IPS-NIHi7 (cell line): Measurements from ENCODE around the gene SLC45A1.

ENCODE experiments used
- DNase-seq: peaks from one replicate; pipeline ENCODE4 v3.0.0; 2012; ENCODE audit warnings: mixed read lengths; ENCODE audit errors: extremely low spot score

Gene SLC45A1

DNA sequence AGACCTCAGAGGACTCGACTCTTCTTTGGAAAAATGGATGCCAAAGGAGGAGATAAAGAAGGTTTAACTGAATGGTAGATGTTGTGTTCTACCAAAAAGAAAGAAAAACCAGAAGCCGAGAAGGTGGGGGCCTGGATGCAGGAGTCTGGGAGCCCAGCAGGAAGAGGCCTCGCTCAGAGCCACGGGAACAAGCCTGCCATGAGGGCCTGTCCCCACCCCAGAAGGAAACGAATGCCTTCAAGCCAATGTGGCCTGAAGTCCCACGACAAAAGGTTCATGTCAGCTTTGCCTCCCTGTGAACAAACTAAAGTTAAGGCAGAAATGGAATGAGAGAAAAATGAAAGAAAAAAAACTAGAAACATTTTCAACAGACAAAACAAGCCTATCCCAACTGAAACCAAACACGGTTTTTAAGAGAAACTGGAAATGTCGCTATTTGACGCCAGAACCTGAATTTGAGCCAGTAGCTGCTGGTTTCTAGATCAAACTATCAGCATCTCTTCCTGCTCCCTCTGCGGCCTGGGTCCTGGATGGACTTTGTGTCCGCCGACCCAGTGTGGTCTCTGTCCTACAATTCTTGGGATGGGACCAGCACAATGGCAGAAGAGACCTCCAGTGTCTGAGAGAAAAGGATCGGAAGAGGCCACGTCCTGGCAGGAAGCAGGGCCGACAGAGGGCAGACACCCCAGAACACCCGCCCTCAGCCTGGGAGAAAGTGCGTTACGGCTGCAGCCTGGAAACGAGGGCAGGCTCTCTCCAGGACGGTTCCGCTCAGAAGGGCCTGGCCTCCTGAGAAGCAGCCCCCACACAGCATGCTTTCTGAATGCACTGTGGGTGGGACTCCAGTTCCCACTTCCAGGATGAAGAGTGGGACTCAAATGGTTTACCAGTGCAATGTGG lies 35.2 kb downstream of the SLC45A1 start:
- DNase-seq = no peak

DNA sequence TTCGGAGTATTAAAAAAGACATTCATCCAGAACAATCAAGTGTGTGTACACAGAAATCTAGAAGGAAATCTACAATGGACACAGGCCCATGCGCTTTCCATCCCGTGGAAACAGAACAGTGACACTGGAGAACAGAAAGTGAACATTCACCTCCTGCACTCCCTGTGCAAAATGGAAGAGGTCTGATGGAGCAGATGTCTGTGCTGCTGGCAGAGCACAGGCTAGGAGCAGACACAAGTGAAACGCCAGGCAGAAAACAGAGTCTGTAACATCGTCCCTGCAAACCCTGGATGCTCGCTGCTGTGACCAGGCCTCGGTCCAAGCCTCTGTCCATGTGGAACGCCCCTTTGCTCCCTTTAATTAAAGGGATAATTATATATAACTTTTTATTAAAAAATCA lies 36.1 kb downstream of the SLC45A1 start:
- DNase-seq = no peak

DNA sequence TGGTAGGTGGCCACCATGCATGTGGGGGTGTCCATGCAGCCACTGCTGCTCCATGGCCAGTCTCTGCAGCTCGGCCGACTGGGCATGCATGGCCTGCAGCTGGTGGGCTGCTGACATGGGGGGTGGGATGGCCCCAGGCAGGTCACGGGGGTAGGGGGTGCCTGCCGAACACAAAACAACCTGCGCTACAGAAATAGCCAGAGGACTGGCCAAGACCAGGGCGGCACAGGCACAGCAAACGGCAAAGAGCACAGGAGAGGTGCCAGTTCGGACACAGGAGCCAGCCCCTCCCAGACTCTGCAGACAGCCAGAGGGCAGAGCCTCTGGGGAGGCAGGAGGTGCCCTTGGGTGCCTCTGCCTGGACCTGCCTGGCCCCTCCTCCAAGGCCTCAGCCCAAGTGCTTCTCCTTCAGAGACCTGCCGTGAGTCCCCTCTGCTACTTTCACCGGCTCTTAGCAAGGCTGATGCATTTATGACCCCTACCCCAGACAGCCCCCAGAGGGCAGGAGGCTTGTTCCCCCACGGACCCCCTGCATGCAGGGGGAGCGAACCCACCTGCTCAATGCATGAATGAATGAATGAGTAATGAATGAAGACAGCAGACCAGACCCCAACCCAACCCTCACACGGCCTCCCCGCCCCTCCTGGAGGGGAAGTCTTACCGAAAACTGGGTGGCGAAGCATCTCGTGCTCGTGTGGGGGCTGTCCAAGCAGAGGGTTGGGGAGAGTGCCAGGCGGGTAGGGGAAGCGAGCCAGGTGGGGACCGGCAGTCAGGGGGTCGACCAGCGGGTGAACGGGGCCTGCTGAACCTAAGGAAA lies 37.7 kb downstream of the SLC45A1 start:
- DNase-seq = no peak

DNA sequence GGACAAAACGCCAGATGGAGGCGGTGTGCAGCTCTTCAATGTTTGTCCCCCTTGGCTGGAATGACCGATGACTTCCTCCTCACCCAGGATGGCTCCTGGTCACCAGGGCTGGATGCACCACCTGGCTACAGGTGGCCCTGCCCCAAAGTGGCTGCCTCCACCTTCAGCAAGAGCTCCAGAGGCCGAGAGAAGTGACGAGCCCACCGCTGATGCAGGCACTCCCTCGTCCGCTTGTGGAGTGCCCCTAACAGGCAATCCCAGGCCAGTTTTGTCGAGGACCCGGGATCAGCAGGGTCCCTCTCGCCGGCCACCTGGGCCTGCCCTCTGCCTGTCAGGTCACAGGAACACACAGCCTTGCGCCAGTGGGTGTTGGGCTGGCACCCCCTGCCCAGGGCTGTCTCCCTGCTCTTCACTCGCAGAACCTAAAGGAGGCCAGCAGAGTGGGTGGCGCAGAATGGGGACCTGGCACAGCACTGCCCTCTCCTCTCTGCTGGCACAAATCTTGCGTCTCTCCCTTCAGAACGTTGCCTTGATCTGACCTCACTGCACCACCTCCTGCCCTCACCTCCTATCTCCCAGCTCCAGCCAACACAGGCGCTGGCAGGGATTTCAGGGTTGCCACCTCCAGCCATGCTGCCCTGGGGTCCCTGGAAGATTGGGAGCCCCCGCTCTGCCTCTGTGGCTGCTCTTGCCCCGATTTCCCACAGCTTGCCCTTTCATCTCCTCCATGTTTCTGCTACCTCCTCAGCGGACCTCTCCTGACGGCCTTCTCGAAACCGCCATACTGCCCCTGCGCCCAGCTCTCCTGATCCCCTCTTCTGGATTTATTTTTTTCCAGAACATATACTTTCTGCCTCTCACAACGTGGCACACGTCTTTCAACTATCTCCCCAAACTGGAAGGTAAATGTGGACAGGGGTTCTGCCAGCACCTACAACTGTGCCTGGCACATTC lies 38.6 kb downstream of the SLC45A1 start:
- no peak for DNase-seq

DNA sequence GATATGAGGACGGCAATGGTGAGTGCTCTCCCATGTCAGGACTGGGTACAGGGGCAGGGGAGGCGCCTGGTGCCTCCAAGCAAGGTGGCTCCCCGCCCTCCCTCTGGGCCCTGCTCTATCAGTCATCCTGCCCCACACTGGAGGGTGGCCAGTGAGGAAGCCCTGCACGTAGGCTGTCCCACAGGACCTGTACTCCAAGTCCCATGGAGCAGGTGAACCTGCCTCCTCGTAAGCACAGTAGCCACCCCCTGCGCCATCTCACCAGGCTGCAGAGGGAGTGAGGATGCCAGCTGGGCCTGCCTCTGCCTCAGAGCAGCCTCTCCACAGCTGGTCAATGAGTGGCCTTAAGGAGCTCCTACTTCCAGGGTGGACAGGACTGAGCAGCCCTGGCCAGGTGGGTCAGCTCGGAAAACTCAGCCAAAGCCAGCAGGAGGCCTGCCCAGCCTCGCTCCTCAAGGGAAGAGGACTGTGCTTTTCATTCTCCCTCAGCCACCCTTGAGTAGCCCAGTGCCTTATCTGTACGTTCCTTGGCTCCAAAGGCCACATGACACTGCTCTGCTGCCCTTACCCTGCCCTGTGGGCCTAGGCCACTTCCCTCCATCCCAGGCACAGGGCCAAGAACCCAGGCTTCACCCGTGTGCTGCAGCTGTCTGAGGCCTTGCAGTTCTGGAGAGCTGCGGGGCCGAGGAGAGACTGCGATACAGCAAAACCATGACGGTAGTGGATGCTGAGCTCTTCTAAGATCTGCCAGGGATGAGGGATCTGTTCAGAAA lies 39.6 kb downstream of the SLC45A1 start:
- no peak for DNase-seq

DNA sequence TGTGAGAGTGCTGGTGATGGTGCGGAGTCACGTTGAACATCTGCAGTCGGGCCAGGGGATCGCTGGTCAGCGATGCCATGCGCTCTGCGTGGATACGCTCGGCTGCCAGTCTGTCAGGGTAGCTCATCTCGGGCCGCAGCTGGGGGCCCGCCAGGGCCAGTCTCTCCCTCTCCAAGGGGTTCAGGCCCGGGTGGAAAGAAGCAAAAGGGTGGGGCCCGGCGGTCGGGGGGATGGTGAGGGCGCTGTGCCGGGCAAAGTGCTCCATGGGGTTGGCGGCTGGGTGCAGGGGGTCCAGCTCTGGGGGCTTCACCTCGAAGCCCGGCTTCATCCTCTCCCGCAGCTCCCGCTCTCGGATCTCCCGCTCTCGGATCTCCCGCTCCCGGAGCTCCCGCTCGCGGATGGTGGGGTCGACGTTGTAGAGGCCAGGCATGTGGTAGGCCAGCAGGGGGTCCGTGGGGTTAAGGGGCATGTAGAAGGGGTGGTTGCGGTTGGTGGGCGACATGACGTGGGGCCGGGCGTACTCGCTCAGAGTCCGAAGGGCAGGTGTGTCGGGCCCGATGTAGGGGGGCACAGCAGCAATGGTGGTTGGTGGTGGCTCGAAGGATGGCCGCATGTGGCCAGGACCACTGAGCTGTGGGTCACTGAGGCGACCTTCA lies 40.5 kb downstream of the SLC45A1 start:
- no peak for DNase-seq

DNA sequence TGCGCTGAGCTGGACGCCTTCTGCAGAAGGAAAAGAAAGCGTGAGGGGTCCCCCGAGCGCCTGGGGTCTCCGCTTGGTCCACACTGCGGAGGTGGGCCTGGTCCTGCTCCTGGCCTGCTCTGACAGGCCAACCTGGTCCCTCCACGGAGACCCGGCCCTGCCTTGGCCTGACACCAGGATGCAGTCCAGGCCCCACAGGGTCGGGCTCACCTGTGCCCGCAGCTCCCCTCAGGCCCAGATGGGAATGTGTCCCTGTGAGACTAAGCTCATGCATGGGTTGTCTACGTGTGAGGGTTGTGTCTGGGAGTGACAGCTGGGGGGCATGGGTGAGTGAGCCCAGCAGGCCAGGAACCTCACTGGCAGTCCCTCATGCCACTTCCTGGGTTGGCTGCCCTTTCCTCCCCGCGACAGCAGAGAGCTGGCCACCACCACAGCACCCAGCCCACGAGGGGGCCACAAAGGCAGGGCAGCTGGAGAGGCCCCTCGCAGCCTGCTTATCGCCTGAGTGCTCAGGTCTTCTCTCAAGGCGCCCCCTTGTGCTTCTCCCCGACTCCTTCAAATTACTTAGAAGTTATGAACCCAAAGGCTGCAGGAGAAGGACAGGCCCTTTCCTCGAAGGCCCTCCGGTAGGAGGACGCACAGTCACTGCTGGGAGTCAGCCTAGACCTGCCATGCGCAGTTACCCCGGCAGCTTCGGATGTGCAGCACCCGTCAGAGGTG lies 41.1 kb downstream of the SLC45A1 start:
- no peak for DNase-seq

DNA sequence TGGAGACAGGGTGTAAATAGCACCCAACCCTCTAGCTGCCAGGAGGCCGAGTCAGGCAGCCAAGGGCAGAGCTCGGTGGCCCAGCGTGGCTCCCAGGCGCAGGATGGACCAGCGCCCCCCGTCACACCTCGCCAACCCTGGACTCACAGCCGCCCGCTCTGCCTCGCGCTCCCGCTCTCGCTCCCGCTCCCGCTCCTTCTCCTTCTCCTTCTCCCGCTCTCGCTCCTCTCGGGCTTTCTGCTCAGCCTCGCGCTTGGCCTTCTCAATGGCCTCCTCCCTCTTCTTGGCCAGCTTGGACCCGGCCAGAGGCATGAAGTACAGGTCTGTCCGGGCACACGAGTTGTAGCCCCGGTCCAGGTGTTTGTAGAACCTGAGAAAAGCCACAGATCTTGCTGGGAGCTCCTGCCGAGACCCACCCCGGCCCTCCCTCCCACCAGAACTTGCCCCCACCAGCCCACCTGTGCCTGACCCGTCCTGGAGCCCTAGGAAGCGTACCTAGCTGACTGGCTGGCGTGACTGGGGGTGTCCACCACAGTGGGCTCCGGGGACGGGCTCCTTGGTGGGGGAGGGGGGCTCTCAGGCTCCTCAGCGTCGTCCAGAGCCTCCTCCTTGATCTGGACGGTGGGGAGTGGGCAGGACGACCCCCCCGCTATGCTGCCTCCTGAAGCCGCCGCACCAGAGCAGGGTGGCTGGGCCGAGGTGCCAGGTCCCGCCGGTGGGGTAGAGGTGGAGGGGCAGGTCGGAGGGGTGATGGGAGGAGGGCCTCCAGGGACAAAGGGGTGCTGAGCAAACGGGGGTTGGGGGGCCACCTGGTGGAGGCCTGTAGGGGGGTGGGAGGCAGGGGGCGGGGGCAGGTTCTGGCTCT lies 41.9 kb downstream of the SLC45A1 start:
- DNase-seq = no peak

DNA sequence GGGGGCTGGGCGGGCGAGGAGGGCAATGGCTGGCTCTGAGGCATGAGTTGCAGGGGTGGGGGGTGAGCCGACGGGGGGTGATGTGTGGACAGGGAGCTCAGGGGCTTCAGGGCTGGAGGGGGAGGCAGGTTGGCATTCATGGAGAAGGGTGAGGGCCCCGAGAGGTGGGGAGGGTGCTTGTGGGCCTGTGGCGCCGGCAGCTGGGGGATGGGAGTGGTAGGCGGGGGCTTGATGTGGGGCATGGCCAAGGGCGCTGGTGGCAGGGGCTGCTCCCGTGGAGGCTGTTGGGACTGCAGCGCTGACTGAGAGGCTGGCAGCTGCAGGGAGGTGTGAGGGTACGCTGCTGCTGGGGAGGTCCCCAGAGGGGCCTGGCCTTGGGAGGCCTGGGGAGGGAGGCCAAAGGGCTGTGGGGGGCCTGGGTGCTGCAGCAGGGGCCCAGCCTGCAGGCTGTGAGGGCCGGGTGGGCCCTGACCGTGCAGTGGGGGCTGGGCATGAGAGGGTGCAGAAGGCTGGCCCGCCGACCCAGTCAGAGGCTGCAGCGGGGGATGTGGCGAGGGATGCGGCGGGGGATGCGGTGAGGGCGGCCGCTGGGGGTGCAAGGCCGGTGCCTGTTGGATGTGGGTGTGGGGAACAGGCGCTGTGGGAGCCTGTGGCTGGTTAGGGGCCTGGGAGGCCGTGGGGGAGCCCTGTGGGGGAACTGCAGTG lies 42.7 kb downstream of the SLC45A1 start:
- no peak for DNase-seq

DNA sequence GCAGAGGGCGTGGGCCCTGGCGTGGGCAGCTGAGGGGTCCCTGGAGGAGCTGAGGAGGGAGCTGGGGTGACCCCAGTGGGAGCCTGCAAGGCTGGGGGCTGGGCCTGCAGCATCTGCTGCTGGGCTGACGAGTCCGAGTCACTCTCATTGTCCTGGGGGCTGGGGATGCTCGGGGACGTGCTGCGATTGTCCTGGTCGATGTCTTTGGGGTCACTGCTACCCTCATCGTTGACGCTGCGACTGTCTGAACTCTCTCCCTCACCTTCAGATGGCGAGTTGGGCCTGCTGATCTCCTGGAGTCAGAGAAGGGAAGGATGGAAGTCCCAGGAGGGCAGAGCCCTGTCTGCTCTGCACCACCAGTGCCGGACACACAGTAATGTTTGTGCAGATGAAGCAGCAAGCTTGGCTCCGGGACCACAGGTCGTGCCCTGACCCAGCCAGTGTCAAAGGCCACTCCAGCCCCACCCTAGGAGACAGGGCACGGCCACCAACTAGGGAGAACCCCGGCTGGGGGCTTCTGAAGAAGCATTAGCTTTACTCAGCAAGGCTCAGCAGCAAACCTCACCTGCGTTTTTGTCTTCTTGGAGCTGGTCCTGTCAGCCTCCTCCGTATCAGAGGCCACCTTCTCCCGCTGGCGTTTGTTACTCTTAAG lies 43.4 kb downstream of the SLC45A1 start:
- no peak for DNase-seq

DNA sequence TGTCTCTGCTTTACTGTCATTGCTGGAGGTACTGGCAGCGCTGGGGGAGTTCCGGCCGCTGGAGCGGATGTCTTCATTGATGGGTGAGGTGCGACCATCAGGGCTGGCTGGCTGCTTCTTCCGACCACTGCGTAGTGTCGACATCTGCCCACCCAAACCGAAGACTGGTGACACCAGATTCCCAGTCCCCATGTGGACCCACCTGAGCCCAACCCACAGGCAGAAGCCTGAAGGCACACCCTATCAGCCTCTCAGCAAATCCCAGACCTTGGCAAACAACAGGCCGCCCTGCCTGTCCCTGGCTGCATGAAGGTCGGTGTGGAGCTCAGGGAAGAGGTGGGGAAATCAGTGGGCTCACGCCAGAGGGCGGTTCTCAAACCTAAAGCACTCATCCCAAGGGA lies 44.8 kb downstream of the SLC45A1 start:
- no peak for DNase-seq

DNA sequence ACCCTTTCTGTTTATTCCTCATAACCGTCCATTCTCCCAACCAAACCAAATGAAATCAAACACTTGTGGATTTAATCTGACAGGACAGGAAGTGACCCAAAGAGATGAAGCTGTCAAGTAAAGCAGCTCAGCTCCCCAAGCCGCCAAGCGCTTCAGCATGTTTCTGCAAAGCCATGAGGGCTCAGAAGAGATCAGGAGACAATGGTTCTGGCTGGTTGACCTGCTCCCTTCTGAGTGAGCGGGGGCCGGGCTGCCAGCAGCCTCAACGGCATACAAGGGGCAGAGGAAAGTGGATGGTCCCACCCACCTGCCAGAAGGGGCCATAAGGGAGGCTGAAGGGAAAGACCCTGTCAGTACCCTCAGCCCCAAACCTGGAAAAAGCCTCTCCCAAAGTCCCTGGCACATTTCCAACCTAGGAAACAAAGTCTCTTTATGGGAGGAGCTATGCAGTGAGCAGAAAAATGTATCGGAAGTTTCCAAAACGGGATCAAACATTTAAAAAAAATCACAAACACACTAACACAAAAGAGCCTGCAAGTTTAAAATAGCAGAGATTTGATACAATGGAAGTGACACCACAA lies 45.4 kb downstream of the SLC45A1 start:
- DNase-seq = no peak

DNA sequence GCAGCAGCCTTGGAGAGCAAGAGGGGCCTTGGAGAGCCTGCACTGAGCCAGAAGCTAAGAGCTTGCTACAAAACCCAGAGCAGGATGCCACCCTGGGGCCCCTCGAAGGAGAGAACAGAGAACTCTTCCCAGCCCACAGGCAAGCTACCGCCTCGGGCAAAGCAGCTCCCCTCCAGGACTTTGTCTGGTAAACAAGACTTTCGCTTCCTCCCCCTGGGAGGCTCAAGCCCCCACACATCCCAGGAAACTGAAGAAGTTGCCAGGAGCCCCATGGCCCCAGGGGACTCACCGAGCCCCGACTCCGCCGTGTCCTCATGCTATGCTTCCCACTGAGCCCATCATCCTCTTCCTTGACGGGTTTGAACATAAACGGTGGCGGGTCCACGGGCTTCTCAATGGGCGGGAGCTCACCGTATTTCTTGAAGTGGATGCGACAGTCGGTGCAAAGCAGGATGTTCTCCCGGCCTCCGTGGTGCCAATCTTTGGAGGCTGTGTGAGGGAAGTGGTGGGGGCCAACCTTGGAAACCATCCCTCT lies 45.9 kb downstream of the SLC45A1 start:
- DNase-seq = no peak

DNA sequence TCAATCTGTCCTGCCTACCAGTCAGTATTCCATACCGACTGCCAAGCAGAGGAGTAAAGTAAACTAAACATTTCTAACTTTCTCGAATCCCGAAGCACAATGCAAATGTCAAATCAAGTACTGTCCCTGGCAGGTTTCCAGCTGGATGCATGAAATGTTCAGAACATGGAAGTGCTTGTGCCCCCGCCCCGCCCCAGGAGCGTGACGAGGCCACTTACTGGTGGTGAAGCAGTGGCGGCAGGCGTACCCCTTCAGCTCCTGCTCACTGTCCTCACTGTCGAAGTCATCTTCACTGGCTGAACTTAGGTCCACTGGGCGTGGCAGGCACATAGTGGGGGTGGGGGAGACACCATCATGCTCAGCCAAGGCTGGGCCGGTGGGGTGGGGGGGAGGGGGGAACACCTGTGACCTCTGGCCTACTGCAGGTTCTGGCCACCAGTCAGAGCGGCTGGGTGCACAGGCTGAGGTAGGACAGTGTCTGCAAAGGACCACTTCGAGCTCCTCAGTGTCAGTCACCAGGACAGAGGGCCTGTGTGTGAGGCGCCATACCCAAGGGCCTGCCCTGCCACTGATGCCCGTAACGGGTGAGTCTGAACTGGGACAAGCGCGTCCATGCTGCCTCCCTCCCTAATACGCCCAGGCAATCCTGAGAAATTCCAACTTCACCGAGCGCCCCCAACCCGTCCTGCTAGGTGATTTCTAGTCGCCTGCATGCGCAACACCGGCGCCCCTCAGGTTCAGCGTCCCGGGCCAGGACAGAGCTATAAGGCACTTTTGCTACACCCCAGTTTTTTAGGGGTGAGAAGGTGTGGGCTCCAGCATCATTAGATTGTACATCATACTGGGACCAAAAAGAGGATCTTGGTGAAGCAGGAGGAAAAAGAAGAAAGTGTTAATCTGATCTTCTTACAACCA lies 46.9 kb downstream of the SLC45A1 start:
- DNase-seq = no peak

DNA sequence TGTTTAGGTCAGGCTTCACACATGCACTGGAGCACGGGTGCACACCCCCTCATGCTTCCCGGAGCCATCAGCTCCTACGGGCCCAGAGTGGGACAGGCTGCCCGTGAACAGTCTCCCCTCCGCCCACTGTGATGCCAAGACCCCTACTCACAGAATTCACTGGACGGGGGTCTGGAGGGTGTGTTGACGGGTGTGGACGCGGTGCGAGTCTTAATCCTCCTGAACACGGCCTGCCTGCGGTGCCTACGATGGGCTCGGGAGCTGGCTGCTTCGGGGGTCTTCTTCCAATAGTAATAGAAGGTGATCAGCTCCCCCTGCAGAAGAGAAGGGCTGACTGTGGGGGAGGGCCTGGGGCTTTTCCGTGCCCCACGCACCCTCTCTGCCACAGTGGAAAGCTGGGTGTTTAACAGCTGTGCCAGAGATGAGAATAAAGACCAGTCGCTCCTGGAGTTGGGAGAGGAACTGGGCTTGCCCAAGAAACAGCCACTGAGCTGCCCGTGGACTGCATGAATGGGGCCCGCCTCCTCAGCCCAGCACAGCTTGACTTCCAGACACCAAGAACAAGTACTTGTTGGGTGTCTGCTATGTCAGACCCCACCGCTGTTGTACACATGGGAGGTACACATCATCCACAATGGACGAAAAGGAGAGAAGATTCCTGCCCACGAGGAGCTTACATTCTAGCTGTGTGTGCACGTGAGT lies 47.9 kb downstream of the SLC45A1 start:
- DNase-seq = no peak
